Activated T-helper 1 cell treated with anti-CD3 and anti-CD28 coated beads, Interleukin-12 subunit alpha, Interleukin-12 subunit beta, Interleukin-2, Interleukin-4 antibody, amounts not matched to agents 30 ng/mL and 10 ng/mL and 1 ng/mL, durations not matched to agents 14 hours and 24 hours and 36 hours (primary cell): ENCODE measurements around the gene PRDM16. TPM values are rescaled to one million over a fixed set of nuclear protein-coding genes. Genes with fewer than 3 reads are reported as not detected.

ENCODE experiments used
- DNase-seq: peaks from one replicate; pipeline ENCODE4 v3.0.0; 2021; ENCODE audit warnings: low spot score
- H3K27ac Mint-ChIP-seq: one replicate; pipeline ENCODE4 v1.8.0; 2021; ENCODE audit warnings: mild to moderate bottlenecking, mixed read lengths
- H3K27me3 Mint-ChIP-seq: one replicate; pipeline ENCODE4 v1.8.0; 2022; ENCODE audit warnings: mild to moderate bottlenecking, moderate library complexity, mixed read lengths; ENCODE audit not compliant: insufficient read depth
- H3K36me3 Mint-ChIP-seq: one replicate; pipeline ENCODE4 v1.8.0; 2021; ENCODE audit warnings: low read depth, mixed read lengths
- H3K4me1 Mint-ChIP-seq: one replicate; pipeline ENCODE4 v1.8.0; 2021; ENCODE audit warnings: low read depth, mixed read lengths
- H3K4me3 Mint-ChIP-seq: one replicate; pipeline ENCODE4 v1.8.0; 2021; ENCODE audit warnings: mild to moderate bottlenecking, moderate library complexity, mixed read lengths
- H3K9me3 Mint-ChIP-seq: one replicate; pipeline ENCODE4 v1.8.0; 2021; ENCODE audit warnings: mixed read lengths
- intact Hi-C: fragments of 100-400 bp; cut with micrococcal nuclease; formaldehyde crosslinking; loops from one replicate; pipeline ENCODE4 v1.15.1; 2024
- total RNA-seq: library from RNA; stranded (reverse); gene quantifications from 2 replicates; pipeline ENCODE4 v1.2.3, GENCODE V29; 2022

Gene PRDM16
- total RNA-seq, 1 donor from 2014 or later, result not detected

- intact Hi-C loops, result no loop called here
- H3K27ac Mint-ChIP-seq, result no peak overlapping the region
- DNase-seq, result no peak
- H3K4me3 Mint-ChIP-seq, result no peak overlapping the region
- H3K36me3 Mint-ChIP-seq, result no peaks in the 10 kb centered on the region
- no peaks in the 10 kb centered on the region for H3K4me1 Mint-ChIP-seq
- H3K27me3 Mint-ChIP-seq, result peaks cover 2% of the 10 kb centered on the region
- peaks cover 4% of the 10 kb centered on the region for H3K9me3 Mint-ChIP-seq
Measured at GRCh38 chr1:3053986-3054385, 15.0 kb upstream of the PRDM16 start.

- no peak for DNase-seq
- Mint-ChIP-seq H3K27me3 (peaks cover 2% of the 10 kb centered on the region), H3K36me3 (no peaks in the 10 kb centered on the region), H3K9me3 (peaks cover 4% of the 10 kb centered on the region), H3K27ac (no peak overlapping the region), H3K4me1 (no peaks in the 10 kb centered on the region), H3K4me3 (no peak overlapping the region)
- intact Hi-C loops, result no loop called here
Measured at GRCh38 chr1:3054474-3054873, 14.5 kb upstream of the PRDM16 start.

GRCh38 chr1:3055051-3055450 is 14.0 kb upstream of the PRDM16 start:
- H3K9me3 Mint-ChIP-seq, result peaks cover 4% of the 10 kb centered on the region
- DNase-seq, result no peak
- H3K4me3 Mint-ChIP-seq, result no peak overlapping the region
- no peak overlapping the region for H3K27ac Mint-ChIP-seq
- no peaks in the 10 kb centered on the region for H3K36me3 Mint-ChIP-seq
- H3K4me1 Mint-ChIP-seq, result no peaks in the 10 kb centered on the region
- peaks cover 2% of the 10 kb centered on the region for H3K27me3 Mint-ChIP-seq
- intact Hi-C loops, result no loop called here

- Mint-ChIP-seq H3K27me3 (peaks cover 2% of the 10 kb centered on the region), H3K9me3 (peaks cover 4% of the 10 kb centered on the region), H3K4me1 (no peaks in the 10 kb centered on the region), H3K4me3 (no peak overlapping the region), H3K27ac (no peak overlapping the region), H3K36me3 (no peaks in the 10 kb centered on the region)
- no peak for DNase-seq
- intact Hi-C loops, result no loop called here
Measured at GRCh38 chr1:3056641-3057040, 12.4 kb upstream of the PRDM16 start.

- Mint-ChIP-seq H3K27ac (no peak overlapping the region), H3K4me1 (no peaks in the 10 kb centered on the region), H3K36me3 (no peaks in the 10 kb centered on the region), H3K27me3 (peaks cover 2% of the 10 kb centered on the region), H3K4me3 (no peak overlapping the region), H3K9me3 (no peaks in the 10 kb centered on the region)
- DNase-seq, result no peak
- intact Hi-C loops, result no loop called here
Measured at GRCh38 chr1:3058263-3059030, 10.6 kb upstream of the PRDM16 start.

GRCh38 chr1:3060127-3060526 is 8.9 kb upstream of the PRDM16 start:
- Mint-ChIP-seq H3K9me3 (no peaks in the 10 kb centered on the region), H3K27me3 (peaks cover 2% of the 10 kb centered on the region), H3K4me3 (no peak overlapping the region), H3K36me3 (no peaks in the 10 kb centered on the region), H3K4me1 (no peaks in the 10 kb centered on the region), H3K27ac (no peak overlapping the region)
- no peak for DNase-seq
- intact Hi-C loops, result no loop called here

GRCh38 chr1:3060601-3061551 is 8.1 kb upstream of the PRDM16 start:
- no peak for DNase-seq
- Mint-ChIP-seq H3K36me3 (no peaks in the 10 kb centered on the region), H3K4me1 (no peaks in the 10 kb centered on the region), H3K4me3 (no peak overlapping the region), H3K27ac (no peak overlapping the region), H3K27me3 (peaks cover 2% of the 10 kb centered on the region), H3K9me3 (no peaks in the 10 kb centered on the region)
- intact Hi-C loops, result no loop called here

- Mint-ChIP-seq H3K4me3 (no peak overlapping the region), H3K27ac (no peak overlapping the region), H3K27me3 (peaks cover 2% of the 10 kb centered on the region), H3K9me3 (no peaks in the 10 kb centered on the region), H3K4me1 (no peaks in the 10 kb centered on the region), H3K36me3 (no peaks in the 10 kb centered on the region)
- DNase-seq, result no peak
- intact Hi-C loops, result no loop called here
Measured at GRCh38 chr1:3061566-3061965, 7.4 kb upstream of the PRDM16 start.

GRCh38 chr1:3061981-3062615 is 6.9 kb upstream of the PRDM16 start:
- intact Hi-C loops, result no loop called here

GRCh38 chr1:3062616-3063378 is 6.2 kb upstream of the PRDM16 start:
- intact Hi-C loops, result no loop called here
- no peak overlapping the region for H3K27ac Mint-ChIP-seq
- H3K36me3 Mint-ChIP-seq, result no peaks in the 10 kb centered on the region

More at GRCh38 chr1:3061981-3062615, 6.9 kb upstream of the PRDM16 start:
- Mint-ChIP-seq H3K36me3 (no peaks in the 10 kb centered on the region), H3K4me3 (no peak overlapping the region), H3K4me1 (no peaks in the 10 kb centered on the region), H3K27me3 (peaks cover 2% of the 10 kb centered on the region), H3K27ac (no peak overlapping the region), H3K9me3 (no peaks in the 10 kb centered on the region)
- no peak for DNase-seq

GRCh38 chr1:3063379-3064295 is 5.4 kb upstream of the PRDM16 start:
- H3K36me3 Mint-ChIP-seq, result no peaks in the 10 kb centered on the region
- H3K4me1 Mint-ChIP-seq, result no peaks in the 10 kb centered on the region
- no peaks in the 10 kb centered on the region for H3K9me3 Mint-ChIP-seq
- intact Hi-C loops, result no loop called here
- H3K27me3 Mint-ChIP-seq, result peaks cover 3% of the 10 kb centered on the region
- no peak overlapping the region for H3K27ac Mint-ChIP-seq
- no peak overlapping the region for H3K4me3 Mint-ChIP-seq
- no peak for DNase-seq

More at GRCh38 chr1:3062616-3063378, 6.2 kb upstream of the PRDM16 start:
- no peak overlapping the region for H3K4me3 Mint-ChIP-seq
- no peaks in the 10 kb centered on the region for H3K4me1 Mint-ChIP-seq
- no peak for DNase-seq
- H3K9me3 Mint-ChIP-seq, result no peaks in the 10 kb centered on the region
- H3K27me3 Mint-ChIP-seq, result peaks cover 3% of the 10 kb centered on the region
